G401 (cell line): ENCODE measurements around the gene HOXB9. TPM values are rescaled to one million over a fixed set of nuclear protein-coding genes. Genes with fewer than 3 reads are reported as not detected.

ENCODE experiments used
- DNase-seq: peaks from one replicate; pipeline ENCODE4 v3.0.0-alpha.2; 2015; ENCODE audit warnings: low spot score
- in situ Hi-C: cut with HindIII; loops from 2 replicates; pipeline ENCODE4 v1.10.0; 2016; ENCODE audit warnings: low sequenced_read_pairs, mixed read lengths
- total RNA-seq: library from RNA; depleted of rRNA; stranded (reverse); fragments of >200 nt; shearing (Covaris generic); gene quantifications from 2 replicates; pipeline ENCODE4 v1.2.3, GENCODE V29; 2014

Gene HOXB9
- total RNA-seq, 1 experiment from 2014 or later = 4.1 TPM

GRCh38 chr17:48640858-48641180 is 14.7 kb upstream of the HOXB9 start:
- DNase-seq = no peak
- in situ Hi-C loops = no loop called here

- in situ Hi-C loops = no loop called here
These were observed 14.1 kb upstream of the HOXB9 start for GRCh38 chr17:48639982-48640857.

GRCh38 chr17:48639136-48639535 is 13.0 kb upstream of the HOXB9 start:
- in situ Hi-C loops = no loop called here

More at GRCh38 chr17:48639982-48640857, 14.1 kb upstream of the HOXB9 start:
- DNase-seq = no peak

GRCh38 chr17:48637323-48638260 is 11.4 kb upstream of the HOXB9 start:
- no peak for DNase-seq
- in situ Hi-C loops = no loop called here

More at GRCh38 chr17:48639136-48639535, 13.0 kb upstream of the HOXB9 start:
- DNase-seq = no peak

GRCh38 chr17:48636177-48637018 is 10.2 kb upstream of the HOXB9 start:
- peak; percentile 52 for DNase-seq
- in situ Hi-C loops = no loop called here

GRCh38 chr17:48634493-48635208 is 8.5 kb upstream of the HOXB9 start:
- in situ Hi-C loops = no loop called here
- no peak for DNase-seq

GRCh38 chr17:48633266-48633677 is 7.1 kb upstream of the HOXB9 start:
- in situ Hi-C loops = no loop called here
- no peak for DNase-seq

- DNase-seq = no peak
- in situ Hi-C loops = no loop called here
These were observed 6.6 kb upstream of the HOXB9 start for GRCh38 chr17:48632579-48633265.

GRCh38 chr17:48631693-48632578 is 5.8 kb upstream of the HOXB9 start:
- no peak for DNase-seq
- in situ Hi-C loops = no loop called here

- DNase-seq = no peak
- in situ Hi-C loops = no loop called here
These were observed 5.0 kb upstream of the HOXB9 start for GRCh38 chr17:48630925-48631692.

- in situ Hi-C loops = no loop called here
- no peak for DNase-seq
These were observed 4.1 kb upstream of the HOXB9 start for GRCh38 chr17:48630009-48630924.

- DNase-seq = no peak
- in situ Hi-C loops = no loop called here
These were observed 3.2 kb upstream of the HOXB9 start for GRCh38 chr17:48629411-48629759.

GRCh38 chr17:48628649-48629410 is 2.7 kb upstream of the HOXB9 start:
- in situ Hi-C loops = no loop called here

GRCh38 chr17:48627623-48628521 is 1.7 kb upstream of the HOXB9 start:
- in situ Hi-C loops = no loop called here
- DNase-seq = no peak

More at GRCh38 chr17:48628649-48629410, 2.7 kb upstream of the HOXB9 start:
- DNase-seq = no peak
